AG04449 (cell line): ENCODE results near the gene ST8SIA4.

Experiments used
- CTCF ChIA-PET: fragments of 350-600 bp; formaldehyde crosslinking; extraction: SDS; loops from one replicate; lab custom pipeline; 2021; ENCODE audit warnings: antibody characterized with exemption; lab: Yijun Ruan, JAX
- POLR2A ChIA-PET: fragments of 400-600, 350-600 bp; formaldehyde crosslinking; extraction: SDS; loops from one replicate; lab custom pipeline; 2020; ENCODE audit warnings: antibody characterized with exemption, inconsistent platforms; lab: Yijun Ruan, JAX
- DNase-seq: peaks from one replicate; pipeline ENCODE4 v3.0.0-alpha.2; 2010; ENCODE audit warnings: low read depth, low spot score
- H3K4me3 ChIP-seq: 2 replicates; pipeline ENCODE4 v1.5.1; 2011; ENCODE audit warnings: low read depth, mild to moderate bottlenecking, control low read depth, low read length
- CTCF ChIP-seq: IDR thresholded peaks from one replicate; pipeline ENCODE4 v1.5.1; 2011; ENCODE audit warnings: mild to moderate bottlenecking, moderate library complexity, low read length, control low read depth, inconsistent platforms; ENCODE audit not compliant: insufficient read depth; ENCODE audit errors: missing control alignments

The ST8SIA4 gene

GRCh38 chr5:100758306-100758705 lies 144.8 kb downstream of the ST8SIA4 start:
- POLR2A ChIA-PET: no interaction called here
- CTCF ChIA-PET: no interaction called here

GRCh38 chr5:100757618-100758017 lies 145.5 kb downstream of the ST8SIA4 start:
- ChIA-PET POLR2A (no interaction called here), CTCF (no interaction called here)
- TF ChIP-seq CTCF: no peak
- no peak for DNase-seq
- H3K4me3 ChIP-seq: no peak overlapping the region

More at GRCh38 chr5:100758306-100758705, 144.8 kb downstream of the ST8SIA4 start:
- no peak for TF ChIP-seq CTCF
- H3K4me3 ChIP-seq: no peak overlapping the region
- DNase-seq: no peak
